RKO (cell line): ENCODE data around the gene GTF2A2.

ENCODE experiments used
- DNase-seq: peaks from one replicate; pipeline ENCODE4 v3.0.0-alpha.2; 2016; ENCODE audit warnings: low spot score

GTF2A2 gene

GRCh38 chr15:59605994-59606393 is 51.3 kb downstream of the GTF2A2 start:
- DNase-seq, result no peak

GRCh38 chr15:59598461-59598860 is 58.9 kb downstream of the GTF2A2 start:
- no peak for DNase-seq

- DNase-seq, result no peak
Measured at GRCh38 chr15:59596640-59597039, 60.7 kb downstream of the GTF2A2 start.

- no peak for DNase-seq
Measured at GRCh38 chr15:59595434-59595915, 61.8 kb downstream of the GTF2A2 start.

- DNase-seq, result no peak
Measured at GRCh38 chr15:59594991-59595390, 62.3 kb downstream of the GTF2A2 start.

GRCh38 chr15:59594493-59594942 is 62.8 kb downstream of the GTF2A2 start:
- DNase-seq, result no peak

- no peak for DNase-seq
Measured at GRCh38 chr15:59591356-59591755, 66.0 kb downstream of the GTF2A2 start.

- no peak for DNase-seq
Measured at GRCh38 chr15:59590027-59590426, 67.3 kb downstream of the GTF2A2 start.
